Tibial artery (tissue), 4 donors: Measurements from ENCODE around the gene HPRT1.

ENCODE experiments used
- DNase-seq, 2 donors: peaks; one replicate each; pipeline ENCODE4 v3.0.0-alpha.2; 2019
- H3K27ac ChIP-seq, 2 donors: fragments of 200-600 bp; sonication (generic) in 1 of 2; 1 replicate in 1 of 2; 2 replicates in 1 of 2; pipeline ENCODE4 v1.5.1; 2018 to 2019; ENCODE audit warnings: mild to moderate bottlenecking in 1 of 2
- H3K27me3 ChIP-seq, 2 donors: fragments of 200-600 bp; sonication (generic) in 1 of 2; one replicate each; pipeline versions ENCODE4 v1.5.1 to v1.6.0; 2016 to 2019
- H3K36me3 ChIP-seq, 3 donors: fragments of 200-600 bp; sonication (generic) in 2 of 3; one replicate each; pipeline ENCODE4 v1.5.1; 2016 to 2019; ENCODE audit warnings: mild to moderate bottlenecking in 2 of 3
- H3K4me1 ChIP-seq, 4 donors: fragments of 200-600 bp; sonication (generic) in 2 of 4; 1 replicate in 3 of 4; 2 replicates in 1 of 4; pipeline ENCODE4 v1.5.1; 2016 to 2019
- H3K4me3 ChIP-seq, 2 donors: fragments of 200-600 bp; sonication (generic) in 1 of 2; 1 replicate in 1 of 2; 2 replicates in 1 of 2; pipeline ENCODE4 v1.5.1; 2018 to 2019; ENCODE audit warnings: mild to moderate bottlenecking in 2 of 2
- H3K9me3 ChIP-seq, 3 donors: fragments of 200-600 bp; sonication (generic) in 1 of 3; one replicate each; pipeline ENCODE4 v1.5.1; 2016 to 2019
- CTCF ChIP-seq, 2 experiments: fragments of 200-600 bp in 1 of 2; fragments of 450-650 bp in 1 of 2; IDR thresholded peaks; one replicate each; pipeline ENCODE4 v1.5.1; 2017 to 2019; ENCODE audit warnings: antibody characterized with exemption in 2 of 2, mild to moderate bottlenecking in 1 of 2, moderate library complexity in 1 of 2
- intact Hi-C: fragments of 100-400 bp; cut with DNase I; formaldehyde crosslinking; loops from one replicate; pipeline ENCODE4 v1.15.0; 2023; ENCODE audit warnings: low total_unique reads

HPRT1 gene

DNA sequence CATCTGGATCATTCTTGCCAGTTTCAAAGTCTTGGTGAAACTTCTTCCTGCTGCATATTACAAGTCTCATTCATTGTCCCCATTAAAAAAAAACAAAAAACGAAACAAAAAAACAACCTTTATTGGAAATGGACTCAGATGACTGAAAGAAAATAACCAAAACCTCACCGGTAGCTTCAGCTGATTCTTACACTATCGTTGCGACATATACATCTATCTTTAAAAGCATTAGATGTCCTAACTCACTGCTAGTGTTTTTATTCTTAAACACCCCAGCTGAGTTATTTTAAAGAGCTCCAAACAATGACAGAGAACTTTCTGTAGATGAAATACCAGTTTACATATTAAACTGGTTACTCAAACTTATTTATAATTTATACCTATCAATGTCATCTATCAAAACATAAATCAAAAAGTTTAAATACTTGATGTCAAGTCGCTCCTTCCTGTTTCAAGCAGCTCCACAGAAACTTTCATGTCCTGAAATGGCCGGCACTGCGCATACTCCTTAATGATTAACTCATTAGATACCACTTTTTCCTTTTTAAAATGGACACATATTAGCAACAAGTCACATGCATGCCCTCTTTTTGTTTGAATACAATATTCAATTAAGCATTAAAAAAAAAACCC is 87.2 kb downstream of the HPRT1 start:
- Histone ChIP-seq H3K4me1 (peaks cover 0 to 22% (median 12%) of the 10 kb centered on the region in 4 donors), H3K4me3 (no peak overlapping the region), H3K36me3 (no peaks in the 10 kb centered on the region), H3K9me3 (no peaks in the 10 kb centered on the region), H3K27ac (no peak overlapping the region), H3K27me3 (peaks cover 0 to 17% of the 10 kb centered on the region in 2 donors)
- intact Hi-C loops, result no loop called here
- TF ChIP-seq CTCF (IDR thresholded peaks at IDR 0.05), result no peak
- no peak for DNase-seq

GRCh38 chrX:134548257-134549201 is 88.6 kb downstream of the HPRT1 start:
- no peaks in the 10 kb centered on the region for H3K9me3 ChIP-seq
- H3K27me3 ChIP-seq, result peaks cover 0 to 17% of the 10 kb centered on the region in 2 donors
- peak overlapping the region; percentile 58 to 63 for H3K4me3 ChIP-seq
- DNase-seq, result no peak
- intact Hi-C loops, result no loop called here
- TF ChIP-seq CTCF (IDR thresholded peaks at IDR 0.05), result no peak
- H3K36me3 ChIP-seq, result no peaks in the 10 kb centered on the region
- peaks cover 0 to 22% (median 12%) of the 10 kb centered on the region in 4 donors for H3K4me1 ChIP-seq
- peak overlapping the region; percentile 61 to 75 for H3K27ac ChIP-seq
